Sciatic nerve (tissue), 2 donors: ENCODE measurements around the gene SLC48A1. TPM values are rescaled to one million over a fixed set of nuclear protein-coding genes. Genes with fewer than 3 reads are reported as not detected.

Experiments
- ATAC-seq: fragments of 200-7000 bp; cut with Tn5 transposase; one replicate; pipeline ENCODE4 v1.9.1; 2020; ENCODE audit warnings: mild to moderate bottlenecking, moderate library complexity
- DNase-seq: peaks from one replicate; pipeline ENCODE4 v3.0.0-alpha.2; 2020; ENCODE audit warnings: low spot score
- intact Hi-C: fragments of 100-400 bp; cut with DNase I; formaldehyde crosslinking; loops from one replicate; pipeline ENCODE4 v1.14.2; 2022
- total RNA-seq: library from RNA; stranded (reverse); fragmentation: NEBNext Ultra II Directional; extraction: Animal tissue kit (Norgen Biotek cat#: 25700); gene quantifications from one replicate; pipeline ENCODE4 v1.2.1, GENCODE V29; 2021
- donor health status: DM: no; HTN: no; CAD: no.
- donor health status: DM: no; HTN: no; CAD: no.

The SLC48A1 gene
- total RNA-seq, 1 donor from 2014 or later, result 47.9 TPM

GRCh38 chr12:47772094-47772660 is 861 bp upstream of the SLC48A1 start:
- DNase-seq (no peak), ATAC-seq (no peak)
- intact Hi-C loops, result no loop called here

DNA sequence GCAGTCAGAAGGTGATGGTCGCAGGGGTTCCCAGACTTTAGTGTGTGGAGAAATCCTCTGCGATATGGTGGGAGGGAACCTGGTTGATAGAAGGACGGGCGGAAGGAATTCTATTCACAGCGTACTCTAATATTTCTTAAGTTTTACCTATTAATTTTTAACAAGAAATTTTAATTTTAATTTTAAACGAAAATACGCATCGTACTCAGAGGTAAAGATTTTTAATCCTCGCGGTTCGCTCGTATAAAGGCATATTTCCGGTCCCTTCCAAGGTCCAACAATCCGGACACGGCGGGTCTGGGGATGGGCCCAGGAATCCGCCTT is 338 bp upstream of the SLC48A1 start:
- DNase-seq (no peak), ATAC-seq (no peak)
- intact Hi-C loops, result no loop called here

- ATAC-seq (peak; percentile 2), DNase-seq (no peak)
- intact Hi-C loops, result no loop called here
Observed at GRCh38 chr12:47773858-47774580, 981 bp downstream of the SLC48A1 start.

GRCh38 chr12:47774663-47775062 is 1.6 kb downstream of the SLC48A1 start:
- intact Hi-C loops, result loop anchor here (5.0 kb wide), 2 partner anchors 57 to 63 kb away; no protein-coding TSS in a partner anchor
- ATAC-seq (no peak), DNase-seq (no peak)

- DNase-seq (no peak), ATAC-seq (peak; percentile 4)
Observed at GRCh38 chr12:47775100-47775911, 2.3 kb downstream of the SLC48A1 start.

GRCh38 chr12:47776471-47777143 is 3.6 kb downstream of the SLC48A1 start:
- ATAC-seq (no peak), DNase-seq (peak; percentile 56)
- intact Hi-C loops, result loop anchor here (5.0 kb wide), 2 partner anchors 59 to 61 kb away; no protein-coding TSS in a partner anchor

More at GRCh38 chr12:47775100-47775911, 2.3 kb downstream of the SLC48A1 start:
- intact Hi-C loops, result loop anchor here (5.0 kb wide), 2 partner anchors 58 to 62 kb away; no protein-coding TSS in a partner anchor

DNA sequence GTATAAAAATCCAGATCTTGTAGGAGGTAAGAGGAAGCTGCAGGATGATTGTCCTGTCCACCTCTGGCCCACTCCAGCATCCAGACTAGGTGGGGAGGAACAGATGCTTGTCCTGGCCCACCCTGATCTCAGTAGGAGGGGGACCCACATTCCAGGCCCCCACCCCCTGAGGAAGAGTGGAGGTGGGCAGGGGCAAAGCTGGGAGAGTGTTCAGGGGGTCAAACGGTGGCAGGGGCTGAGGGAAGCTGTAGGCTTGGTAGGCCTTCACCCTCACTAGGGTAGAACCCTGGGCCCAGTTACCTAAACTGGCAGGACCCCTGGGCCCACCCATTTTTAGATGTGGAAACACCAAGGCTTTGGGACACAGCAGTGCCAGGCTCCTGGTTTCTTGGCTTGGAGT is 4.1 kb downstream of the SLC48A1 start:
- ATAC-seq, result no peak
- peak; percentile 57 for DNase-seq
- intact Hi-C loops, result loop anchor here (5.0 kb wide), 2 partner anchors 60 kb away; no protein-coding TSS in a partner anchor

DNA sequence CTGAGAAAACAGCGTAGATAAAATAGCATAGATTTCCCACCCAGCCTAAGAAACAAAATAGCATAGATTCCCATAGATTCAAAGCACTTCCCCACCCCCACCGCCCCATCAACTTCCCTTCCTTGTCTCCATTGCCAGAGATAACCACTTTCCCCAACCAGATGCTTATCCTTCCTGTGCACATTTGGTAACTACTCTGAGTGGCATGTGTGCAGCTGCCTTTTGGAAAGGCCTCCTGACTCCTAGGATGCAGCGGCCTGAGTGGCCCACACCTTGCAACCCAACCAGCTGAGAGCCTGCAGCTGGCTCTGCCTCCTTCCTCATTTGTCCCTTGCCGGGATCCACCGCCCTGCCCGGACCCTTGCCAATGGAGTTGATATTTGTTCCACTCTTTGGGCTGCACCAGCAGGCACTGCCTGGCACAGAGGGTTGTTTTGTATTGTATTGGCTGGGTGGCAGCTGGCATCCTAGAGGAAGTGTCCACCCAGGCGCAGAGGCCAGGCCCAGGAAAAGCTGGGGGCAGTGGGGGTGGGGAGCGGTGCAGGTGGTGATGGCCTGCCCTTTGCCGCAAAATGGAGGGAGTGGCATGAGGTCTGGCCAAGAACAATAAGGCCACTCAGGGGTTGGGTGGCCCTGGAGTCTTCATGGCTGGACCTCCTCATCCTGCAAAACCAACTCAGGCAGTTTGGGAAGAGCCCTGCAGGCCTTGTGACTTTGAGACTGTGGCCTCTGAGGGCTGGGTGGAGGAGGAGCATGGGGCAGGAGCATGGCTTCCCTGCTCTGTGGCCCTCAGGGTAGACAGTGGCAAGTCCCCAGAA is 4.9 kb downstream of the SLC48A1 start:
- DNase-seq (peak; percentile 64), ATAC-seq (no peak)
- intact Hi-C loops, result loop anchor here (5.0 kb wide), 2 partner anchors 59 to 61 kb away; no protein-coding TSS in a partner anchor

- intact Hi-C loops, result loop anchor here (5.0 kb wide), 2 partner anchors 58 to 62 kb away; no protein-coding TSS in a partner anchor
- ATAC-seq, result no peak
- DNase-seq, result peak; percentile 64
Observed at GRCh38 chr12:47778881-47779280, 5.8 kb downstream of the SLC48A1 start.

- ATAC-seq, result peak; percentile 81
- DNase-seq, result peak; percentile 96
- intact Hi-C loops, result loop anchor here (5.0 kb wide), 2 partner anchors 58 to 62 kb away; no protein-coding TSS in a partner anchor
Observed at GRCh38 chr12:47779301-47779942, 6.4 kb downstream of the SLC48A1 start.

DNA sequence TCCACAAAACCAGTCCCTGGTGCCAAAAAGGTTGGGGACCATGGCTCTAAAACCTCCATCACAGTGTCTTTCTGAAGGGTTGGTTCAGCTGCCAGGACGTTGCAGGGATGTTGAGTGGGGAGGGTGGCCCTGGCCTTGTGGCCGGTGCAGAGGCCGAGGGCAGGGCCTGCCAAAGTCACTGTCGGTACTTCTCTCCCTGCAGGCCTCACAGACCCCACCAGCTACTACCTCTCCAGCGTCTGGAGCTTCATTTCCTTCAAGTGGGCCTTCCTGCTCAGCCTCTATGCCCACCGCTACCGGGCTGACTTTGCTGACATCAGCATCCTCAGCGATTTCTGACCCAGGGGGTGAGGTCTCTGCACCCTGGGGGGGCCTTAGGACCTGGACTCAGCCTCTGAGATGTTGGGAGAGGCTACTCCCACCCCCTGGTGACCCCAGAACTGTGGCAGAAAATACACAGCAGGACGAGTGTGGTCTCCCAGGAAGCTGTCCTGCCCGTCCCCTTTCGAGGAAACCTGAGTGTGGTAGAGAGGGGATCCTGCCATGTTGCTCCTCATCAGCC is 7.0 kb downstream of the SLC48A1 start:
- DNase-seq, result no peak
- ATAC-seq, result no peak
- intact Hi-C loops, result loop anchor here (5.0 kb wide), 2 partner anchors 57 to 63 kb away; no protein-coding TSS in a partner anchor

GRCh38 chr12:47781479-47782371 is 8.7 kb downstream of the SLC48A1 start:
- intact Hi-C loops, result no loop called here
- no peak for ATAC-seq
- DNase-seq, result no peak

- ATAC-seq (no peak), DNase-seq (no peak)
- intact Hi-C loops, result no loop called here
Observed at GRCh38 chr12:47782372-47782770, 9.3 kb downstream of the SLC48A1 start.

GRCh38 chr12:47783024-47783755 is 10.2 kb downstream of the SLC48A1 start:
- intact Hi-C loops, result no loop called here
- DNase-seq (no peak), ATAC-seq (peak; percentile 14)

DNA sequence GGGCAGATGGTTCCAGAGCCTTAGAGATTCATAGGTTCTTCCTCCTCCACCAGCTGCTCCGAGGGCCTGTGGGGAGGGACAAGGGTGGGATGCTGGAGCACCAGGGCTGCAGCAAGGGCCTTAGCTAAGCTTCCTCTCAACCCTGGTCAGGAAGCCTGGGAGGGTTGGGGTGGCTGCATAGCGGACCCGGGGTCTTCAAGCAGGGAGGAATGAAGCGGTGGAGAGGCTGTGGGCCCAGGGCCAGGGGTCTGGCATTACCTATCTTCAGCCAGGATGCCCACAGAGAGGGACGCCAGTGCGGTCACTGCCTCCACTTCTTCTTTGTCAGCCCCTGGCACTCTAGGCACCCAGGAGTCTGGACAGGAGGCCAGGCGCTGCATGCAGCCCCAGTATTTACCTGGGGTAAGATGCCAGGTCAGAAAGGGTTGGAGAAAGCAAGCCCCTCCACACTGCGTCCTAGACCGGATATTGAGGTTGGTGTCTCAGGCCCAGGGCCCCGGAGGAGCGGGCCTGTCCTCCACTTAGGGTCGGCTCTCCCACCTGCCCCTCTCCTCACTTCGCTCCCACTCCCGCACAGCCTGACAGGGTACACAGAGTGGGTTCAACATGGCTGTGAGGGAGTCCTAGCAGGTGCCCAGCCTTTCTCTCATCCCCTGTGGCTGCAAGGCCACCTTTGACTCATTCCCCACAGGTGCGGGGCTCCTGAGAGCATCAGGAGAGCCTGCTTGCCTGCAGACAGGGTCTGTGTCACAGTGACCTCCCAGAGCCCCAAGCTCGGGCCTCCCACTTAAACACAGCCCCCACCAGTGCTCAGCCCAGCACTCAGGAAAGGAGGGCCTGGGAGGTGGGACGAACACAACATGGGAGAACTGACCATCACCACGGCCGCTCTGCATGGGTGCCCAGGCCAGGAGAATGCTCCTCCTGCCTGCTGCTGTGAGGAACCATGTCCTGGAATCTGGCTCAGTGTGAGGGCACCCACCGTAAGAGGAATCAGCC is 11.1 kb downstream of the SLC48A1 start:
- no peak for ATAC-seq
- intact Hi-C loops, result no loop called here
- DNase-seq, result no peak
